Ishikawa (cell line): ENCODE measurements around the gene CHMP6.

ENCODE experiments used
- CEBPB ChIP-seq: IDR thresholded peaks from 2 replicates; pipeline ENCODE4 v1.6.1; 2012
- CREB1 ChIP-seq: IDR thresholded peaks from 2 replicates; pipeline ENCODE4 v1.6.1; 2012; ENCODE audit warnings: low read depth
- EGR1 ChIP-seq: IDR thresholded peaks from 2 replicates; pipeline ENCODE4 v1.6.1; 2012
- NFIC ChIP-seq: IDR thresholded peaks from 2 replicates; pipeline ENCODE4 v1.6.1; 2012
- YY1 ChIP-seq: IDR thresholded peaks from 2 replicates; pipeline ENCODE4 v1.6.1; 2012; ENCODE audit warnings: low read depth
- TF ChIP-seq, protein P1 (sequence below): IDR thresholded peaks from 2 replicates; pipeline ENCODE4 v1.6.1; 2012; ENCODE audit warnings: low read depth, mild to moderate bottlenecking

DNA sequence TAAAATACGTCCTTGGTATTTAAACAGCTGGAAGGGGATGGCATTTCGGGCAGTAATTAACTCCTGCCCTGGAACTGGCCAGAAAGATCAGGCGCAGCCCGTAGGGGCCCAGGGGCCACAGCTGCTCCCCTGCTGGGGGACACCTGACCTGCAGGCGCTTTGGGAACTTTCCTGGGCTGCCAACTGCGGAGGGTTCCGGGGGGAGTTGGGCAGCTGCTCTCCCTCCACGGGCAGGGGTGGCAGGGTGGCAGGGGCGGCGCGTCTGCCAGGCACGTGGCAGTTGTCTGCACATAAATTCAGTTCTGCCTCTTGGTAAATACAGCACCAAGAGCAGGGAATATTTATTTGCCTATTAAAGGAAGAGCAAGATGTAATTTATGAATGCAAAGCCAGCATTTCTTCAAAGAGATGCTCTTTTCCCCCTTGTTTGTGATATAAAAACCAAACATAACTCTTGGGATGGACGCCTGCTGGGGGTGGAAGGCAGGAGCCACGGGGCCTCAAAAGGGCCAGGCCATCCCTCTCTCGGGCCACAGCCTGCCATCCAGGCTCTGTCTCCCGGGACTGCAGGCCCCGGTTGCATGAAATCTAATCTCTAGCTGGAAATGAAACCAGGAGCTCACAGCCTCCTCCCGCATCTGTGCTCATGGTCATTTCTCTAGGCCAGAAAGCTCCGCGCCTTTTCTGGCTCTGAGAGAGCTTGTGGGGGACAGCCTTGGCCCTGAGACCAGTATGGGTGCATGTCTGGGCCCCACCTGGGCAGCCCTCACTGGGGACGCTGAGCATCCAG is 29.9 kb upstream of the CHMP6 start:
- TF ChIP-seq, protein P1, sequence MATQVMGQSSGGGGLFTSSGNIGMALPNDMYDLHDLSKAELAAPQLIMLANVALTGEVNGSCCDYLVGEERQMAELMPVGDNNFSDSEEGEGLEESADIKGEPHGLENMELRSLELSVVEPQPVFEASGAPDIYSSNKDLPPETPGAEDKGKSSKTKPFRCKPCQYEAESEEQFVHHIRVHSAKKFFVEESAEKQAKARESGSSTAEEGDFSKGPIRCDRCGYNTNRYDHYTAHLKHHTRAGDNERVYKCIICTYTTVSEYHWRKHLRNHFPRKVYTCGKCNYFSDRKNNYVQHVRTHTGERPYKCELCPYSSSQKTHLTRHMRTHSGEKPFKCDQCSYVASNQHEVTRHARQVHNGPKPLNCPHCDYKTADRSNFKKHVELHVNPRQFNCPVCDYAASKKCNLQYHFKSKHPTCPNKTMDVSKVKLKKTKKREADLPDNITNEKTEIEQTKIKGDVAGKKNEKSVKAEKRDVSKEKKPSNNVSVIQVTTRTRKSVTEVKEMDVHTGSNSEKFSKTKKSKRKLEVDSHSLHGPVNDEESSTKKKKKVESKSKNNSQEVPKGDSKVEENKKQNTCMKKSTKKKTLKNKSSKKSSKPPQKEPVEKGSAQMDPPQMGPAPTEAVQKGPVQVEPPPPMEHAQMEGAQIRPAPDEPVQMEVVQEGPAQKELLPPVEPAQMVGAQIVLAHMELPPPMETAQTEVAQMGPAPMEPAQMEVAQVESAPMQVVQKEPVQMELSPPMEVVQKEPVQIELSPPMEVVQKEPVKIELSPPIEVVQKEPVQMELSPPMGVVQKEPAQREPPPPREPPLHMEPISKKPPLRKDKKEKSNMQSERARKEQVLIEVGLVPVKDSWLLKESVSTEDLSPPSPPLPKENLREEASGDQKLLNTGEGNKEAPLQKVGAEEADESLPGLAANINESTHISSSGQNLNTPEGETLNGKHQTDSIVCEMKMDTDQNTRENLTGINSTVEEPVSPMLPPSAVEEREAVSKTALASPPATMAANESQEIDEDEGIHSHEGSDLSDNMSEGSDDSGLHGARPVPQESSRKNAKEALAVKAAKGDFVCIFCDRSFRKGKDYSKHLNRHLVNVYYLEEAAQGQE: no peak
- TF ChIP-seq EGR1 (no peak), CEBPB (no peak), CREB1 (no peak), NFIC (no peak), YY1 (no peak)
